Keratinocyte (primary cell): ENCODE data around the gene PDE3A. TPM values are rescaled to one million over a fixed set of nuclear protein-coding genes. Genes with fewer than 3 reads are reported as not detected.

Experiments
- DNase-seq: peaks from one replicate; pipeline ENCODE4 v3.0.0-alpha.2; 2011; ENCODE audit warnings: low read depth, missing footprints, low spot score
- FAIRE-seq: peaks from 2 replicates; lab custom pipeline; 2011; peaks lifted over from hg19 to GRCh38; lab: Jason Lieb, UNC
- H2AFZ ChIP-seq: 2 replicates; pipeline ENCODE4 v1.6.0; 2012; ENCODE audit warnings: low read length, control low read depth, inconsistent platforms; ENCODE audit not compliant: control insufficient read depth
- H3K27ac ChIP-seq: 2 replicates; pipeline ENCODE4 v1.5.1; 2011; ENCODE audit warnings: low read length; ENCODE audit not compliant: control insufficient read depth, insufficient read depth
- H3K27me3 ChIP-seq: 3 replicates; pipeline ENCODE4 v1.6.0; 2011; ENCODE audit warnings: low read length; ENCODE audit not compliant: control insufficient read depth, insufficient read depth; ENCODE audit errors: extremely low read depth
- H3K36me3 ChIP-seq, 2 experiments: 2 replicates in 1 of 2; 3 replicates in 1 of 2; pipeline ENCODE4 v1.5.1; 2011; ENCODE audit warnings: low read length in 2 of 2, mild to moderate bottlenecking in 1 of 2; ENCODE audit not compliant: control insufficient read depth in 2 of 2, insufficient read depth in 2 of 2; ENCODE audit errors: extremely low read depth in 1 of 2
- H3K4me1 ChIP-seq: 3 replicates; pipeline ENCODE4 v1.5.1; 2011; ENCODE audit warnings: low read length; ENCODE audit not compliant: control insufficient read depth, insufficient read depth; ENCODE audit errors: extremely low read depth
- H3K4me2 ChIP-seq: 3 replicates; pipeline ENCODE4 v1.6.0; 2011; ENCODE audit warnings: low read depth, low read length; ENCODE audit not compliant: control insufficient read depth, insufficient read depth; ENCODE audit errors: extremely low read depth
- H3K4me3 ChIP-seq, 3 experiments: fragments of 200-600 bp in 1 of 3; sonication (generic) in 1 of 3; 2 replicates in 2 of 3; 3 replicates in 1 of 3; pipeline ENCODE4 v1.5.1; 2011 to 2016; ENCODE audit warnings: low read length in 3 of 3, mild to moderate bottlenecking in 3 of 3, control low read depth in 2 of 3, inconsistent platforms in 1 of 3, low read depth in 1 of 3, mixed read lengths in 1 of 3, mixed run types in 1 of 3, moderate library complexity in 1 of 3; ENCODE audit not compliant: control insufficient read depth in 2 of 3, insufficient read depth in 2 of 3; ENCODE audit errors: extremely low read depth in 1 of 3
- H3K79me2 ChIP-seq: 2 replicates; pipeline ENCODE4 v1.6.0; 2012; ENCODE audit warnings: low read length; ENCODE audit not compliant: control insufficient read depth, insufficient read depth
- H3K9ac ChIP-seq: 3 replicates; pipeline ENCODE4 v1.6.0; 2011; ENCODE audit warnings: low read length; ENCODE audit not compliant: control insufficient read depth, insufficient read depth; ENCODE audit errors: extremely low read depth
- H3K9me1 ChIP-seq: 3 replicates; pipeline ENCODE4 v1.6.0; 2011; ENCODE audit warnings: low read length; ENCODE audit not compliant: control insufficient read depth, insufficient read depth; ENCODE audit errors: extremely low read depth
- H3K9me3 ChIP-seq: 2 replicates; pipeline ENCODE4 v1.5.1; 2012; ENCODE audit warnings: low read depth, low read length; ENCODE audit not compliant: control insufficient read depth
- H4K20me1 ChIP-seq: 3 replicates; pipeline ENCODE4 v1.6.0; 2011; ENCODE audit warnings: low read length; ENCODE audit not compliant: control insufficient read depth, insufficient read depth; ENCODE audit errors: extremely low read depth
- CTCF ChIP-seq, 3 experiments: IDR thresholded peaks in 1 of 3; conservative IDR thresholded peaks in 1 of 3; optimal IDR thresholded peaks in 1 of 3; 2 replicates in 2 of 3; 3 replicates in 1 of 3; pipeline versions ENCODE3 to v1.5.1; 2011; ENCODE audit warnings: low read length in 3 of 3, mild to moderate bottlenecking in 3 of 3, moderate library complexity in 2 of 3, control low read depth in 1 of 3, inconsistent platforms in 1 of 3; ENCODE audit not compliant: insufficient read depth in 2 of 3; ENCODE audit errors: extremely low read depth in 1 of 3
- EZH2 ChIP-seq: IDR thresholded peaks from one replicate; pipeline ENCODE4 v1.6.1; 2012; ENCODE audit warnings: inconsistent platforms, mild to moderate bottlenecking, low read length, moderate library complexity
- dilution Hi-C: fragments of 300-500 bp; cut with MboI; formaldehyde crosslinking; loops from one replicate; pipeline ENCODE4 v1.7.0; 2020; ENCODE audit warnings: low sequenced_read_pairs; ENCODE audit not compliant: extremely low pct_ligation_motif_present
- polyA plus RNA-seq, 5 experiments: library from polyadenylated mRNA; depleted of rRNA in 3 of 5; stranded (reverse) in 3 of 5; stranded (forward) in 1 of 5; unstranded in 1 of 5; fragments of >200 nt; gene quantifications; 1 replicate in 1 of 5; 2 replicates in 3 of 5; 3 replicates in 1 of 5; pipeline versions ENCODE4 v1.2.1 to v1.2.3, GENCODE V29; 2011 to 2012; ENCODE audit warnings: missing spikeins in 2 of 5, low read depth in 1 of 5, low replicate concordance in 1 of 5

PDE3A gene
- polyA plus RNA-seq, 1 donor (not counting 4 experiments of a cell fraction or from before 2014, with no cell fraction given): 0.01 TPM

DNA sequence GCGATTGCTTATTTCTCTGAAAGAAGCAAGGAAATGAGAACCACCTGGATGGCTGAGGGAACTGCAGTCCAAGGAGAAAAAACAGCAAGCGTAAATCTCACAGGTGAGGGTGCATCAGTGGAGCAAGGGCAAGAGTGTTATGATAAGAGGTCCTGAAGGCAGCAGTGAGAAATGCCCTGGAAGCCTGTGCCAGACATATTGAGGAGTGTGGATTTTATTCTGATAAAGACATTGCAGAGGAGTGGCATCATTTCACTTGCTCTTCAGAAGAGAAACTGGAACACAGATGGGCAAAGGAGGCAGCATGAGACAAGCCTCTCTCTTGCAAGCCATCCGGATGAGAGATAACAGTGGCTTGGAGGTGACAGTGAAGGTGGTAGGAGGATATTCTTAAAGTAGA is 78.5 kb downstream of the PDE3A start:
- no peak for FAIRE-seq
- Histone ChIP-seq H3K79me2 (no peaks in the 10 kb centered on the region), H3K9me3 (no peaks in the 10 kb centered on the region), H3K4me3 (no peak overlapping the region), H4K20me1 (no peaks in the 10 kb centered on the region), H3K27ac (no peak overlapping the region), H3K9ac (no peak overlapping the region), H3K4me1 (no peaks in the 10 kb centered on the region), H2AFZ (no peak overlapping the region), H3K4me2 (no peak overlapping the region), H3K9me1 (no peaks in the 10 kb centered on the region), H3K36me3 (no peaks in the 10 kb centered on the region), H3K27me3 (no peaks in the 10 kb centered on the region)
- dilution Hi-C loops: no loop called here
- no peak for DNase-seq
- no peak for TF ChIP-seq CTCF (optimal IDR thresholded peaks at IDR 0.05 in 1 of 3, IDR thresholded peaks at IDR 0.05 in 1 of 3, conservative IDR thresholded peaks at IDR 0.05 in 1 of 3; ENCODE audit: extremely low read depth in 1 of 3, insufficient read depth in 2 of 3, low read length in 3 of 3)
- no peak for TF ChIP-seq EZH2

DNA sequence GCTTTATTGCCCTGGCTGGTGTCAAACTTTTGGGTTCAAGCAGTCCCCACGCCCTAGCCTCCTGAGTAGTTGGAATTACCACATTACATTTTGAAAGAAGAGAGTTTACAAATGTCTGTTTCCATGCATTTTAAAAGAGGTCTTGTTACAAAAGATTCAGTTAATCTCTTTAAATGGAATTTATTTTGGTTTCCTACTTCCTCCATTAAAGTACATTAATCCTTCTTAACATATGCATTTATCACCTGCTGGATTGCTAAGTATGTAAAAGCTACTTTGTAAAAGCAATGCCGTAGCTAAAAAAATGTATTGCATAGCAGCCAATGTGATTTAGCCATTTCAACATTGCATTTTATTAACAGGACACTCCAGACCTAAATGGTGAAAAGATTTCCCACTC is 80.4 kb downstream of the PDE3A start:
- dilution Hi-C loops: no loop called here

More for the DNA sequence above, 80.4 kb downstream of the PDE3A start:
- no peak overlapping the region for H3K27ac ChIP-seq
- TF ChIP-seq CTCF (optimal IDR thresholded peaks at IDR 0.05 in 1 of 3, IDR thresholded peaks at IDR 0.05 in 1 of 3, conservative IDR thresholded peaks at IDR 0.05 in 1 of 3; ENCODE audit: extremely low read depth in 1 of 3, insufficient read depth in 2 of 3, low read length in 3 of 3) (no peak), EZH2 (no peak)
- no peaks in the 10 kb centered on the region for H3K36me3 ChIP-seq
- H4K20me1 ChIP-seq: no peaks in the 10 kb centered on the region
- DNase-seq (no peak), FAIRE-seq (no peak)
- H3K9ac ChIP-seq: no peak overlapping the region
- no peaks in the 10 kb centered on the region for H3K4me1 ChIP-seq
- no peak overlapping the region for H3K4me3 ChIP-seq
- no peaks in the 10 kb centered on the region for H3K27me3 ChIP-seq
- no peak overlapping the region for H2AFZ ChIP-seq
- H3K4me2 ChIP-seq: no peak overlapping the region
- H3K9me3 ChIP-seq: no peaks in the 10 kb centered on the region
- H3K79me2 ChIP-seq: no peaks in the 10 kb centered on the region
- H3K9me1 ChIP-seq: no peaks in the 10 kb centered on the region
